ENCODE measurements around the gene PGGHG.

GRCh38 chr11:329886-330253 lies 40.9 kb downstream of the PGGHG start:
- no peak for TF ChIP-seq POLR2A (IDR thresholded peaks at IDR 0.05)
- TF ChIP-seq CTCF (IDR thresholded peaks at IDR 0.05), result no peak

Data from right lobe of liver (tissue), 4 donors.